ENCODE measurements around the gene GFRA3. TPM values are rescaled to one million over a fixed set of nuclear protein-coding genes. Genes with fewer than 3 reads are reported as not detected.

Gene GFRA3
- total RNA-seq, 1 donor from 2014 or later: 0.16 TPM

DNA sequence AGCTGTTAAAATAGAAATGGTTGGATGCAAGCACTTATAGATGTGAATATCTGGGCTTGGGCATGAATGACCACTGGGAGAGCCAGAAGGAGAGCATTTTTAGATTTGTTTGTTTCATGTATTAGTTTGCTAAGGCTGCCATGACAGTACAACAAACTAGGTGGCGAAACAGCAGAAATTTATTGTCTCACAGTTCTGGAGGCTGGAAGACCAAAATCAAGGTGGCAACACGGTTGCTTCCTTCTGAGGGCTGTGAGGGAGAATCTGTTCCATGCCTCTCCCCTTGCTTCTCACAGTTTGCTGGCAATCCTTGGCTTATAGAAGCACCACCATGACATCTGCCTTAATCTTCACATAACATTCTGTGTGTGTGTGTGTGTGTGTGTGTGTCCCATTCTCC is 41.1 kb downstream of the GFRA3 start:
- Histone ChIP-seq H3K9me3 (ENCODE audit: insufficient read depth, low read depth, low read length) (no peaks in the 10 kb centered on the region), H3K4me3 (ENCODE audit: insufficient read depth, low read depth, low read length) (no peak overlapping the region), H3K4me2 (ENCODE audit: low read length) (no peak overlapping the region), H2AFZ (ENCODE audit: low read depth, low read length) (no peak overlapping the region), H3K36me3 (ENCODE audit: insufficient read depth, low read length) (no peaks in the 10 kb centered on the region), H4K20me1 (ENCODE audit: insufficient read depth, low read length) (no peaks in the 10 kb centered on the region), H3K79me2 (ENCODE audit: insufficient read depth, low read length) (no peaks in the 10 kb centered on the region), H3K27ac (ENCODE audit: low read depth, low read length) (no peak overlapping the region), H3K4me1 (ENCODE audit: insufficient read depth, low read length) (peaks cover 11% of the 10 kb centered on the region), H3K27me3 (ENCODE audit: insufficient read depth, low read length) (no peaks in the 10 kb centered on the region), H3K9ac (ENCODE audit: low read length) (no peak overlapping the region)
- no peak for TF ChIP-seq EZH2 (IDR thresholded peaks at IDR 0.05; ENCODE audit: insufficient read depth, low read length)
- TF ChIP-seq, protein P1, sequence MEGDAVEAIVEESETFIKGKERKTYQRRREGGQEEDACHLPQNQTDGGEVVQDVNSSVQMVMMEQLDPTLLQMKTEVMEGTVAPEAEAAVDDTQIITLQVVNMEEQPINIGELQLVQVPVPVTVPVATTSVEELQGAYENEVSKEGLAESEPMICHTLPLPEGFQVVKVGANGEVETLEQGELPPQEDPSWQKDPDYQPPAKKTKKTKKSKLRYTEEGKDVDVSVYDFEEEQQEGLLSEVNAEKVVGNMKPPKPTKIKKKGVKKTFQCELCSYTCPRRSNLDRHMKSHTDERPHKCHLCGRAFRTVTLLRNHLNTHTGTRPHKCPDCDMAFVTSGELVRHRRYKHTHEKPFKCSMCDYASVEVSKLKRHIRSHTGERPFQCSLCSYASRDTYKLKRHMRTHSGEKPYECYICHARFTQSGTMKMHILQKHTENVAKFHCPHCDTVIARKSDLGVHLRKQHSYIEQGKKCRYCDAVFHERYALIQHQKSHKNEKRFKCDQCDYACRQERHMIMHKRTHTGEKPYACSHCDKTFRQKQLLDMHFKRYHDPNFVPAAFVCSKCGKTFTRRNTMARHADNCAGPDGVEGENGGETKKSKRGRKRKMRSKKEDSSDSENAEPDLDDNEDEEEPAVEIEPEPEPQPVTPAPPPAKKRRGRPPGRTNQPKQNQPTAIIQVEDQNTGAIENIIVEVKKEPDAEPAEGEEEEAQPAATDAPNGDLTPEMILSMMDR (IDR thresholded peaks at IDR 0.05; ENCODE audit: insufficient read depth, low read depth, low read length): no peak
- no peaks in the 10 kb centered on the region for H3K36me3 Mint-ChIP-seq (ENCODE audit: low read depth, unreplicated experiment)
- peaks cover 13% of the 10 kb centered on the region for H3K4me1 Mint-ChIP-seq (ENCODE audit: low read depth, unreplicated experiment)
- H3K27ac Mint-ChIP-seq (ENCODE audit: unreplicated experiment): no peak overlapping the region
- FAIRE-seq (no peak), DNase-seq (ENCODE audit: low read depth) (no peak)
- H3K4me3 Mint-ChIP-seq (ENCODE audit: unreplicated experiment): no peak overlapping the region
- peaks cover 2% of the 10 kb centered on the region for H3K27me3 Mint-ChIP-seq (ENCODE audit: low read depth, unreplicated experiment)
- peaks cover 2% of the 10 kb centered on the region for H3K9me3 Mint-ChIP-seq (ENCODE audit: unreplicated experiment)

DNA sequence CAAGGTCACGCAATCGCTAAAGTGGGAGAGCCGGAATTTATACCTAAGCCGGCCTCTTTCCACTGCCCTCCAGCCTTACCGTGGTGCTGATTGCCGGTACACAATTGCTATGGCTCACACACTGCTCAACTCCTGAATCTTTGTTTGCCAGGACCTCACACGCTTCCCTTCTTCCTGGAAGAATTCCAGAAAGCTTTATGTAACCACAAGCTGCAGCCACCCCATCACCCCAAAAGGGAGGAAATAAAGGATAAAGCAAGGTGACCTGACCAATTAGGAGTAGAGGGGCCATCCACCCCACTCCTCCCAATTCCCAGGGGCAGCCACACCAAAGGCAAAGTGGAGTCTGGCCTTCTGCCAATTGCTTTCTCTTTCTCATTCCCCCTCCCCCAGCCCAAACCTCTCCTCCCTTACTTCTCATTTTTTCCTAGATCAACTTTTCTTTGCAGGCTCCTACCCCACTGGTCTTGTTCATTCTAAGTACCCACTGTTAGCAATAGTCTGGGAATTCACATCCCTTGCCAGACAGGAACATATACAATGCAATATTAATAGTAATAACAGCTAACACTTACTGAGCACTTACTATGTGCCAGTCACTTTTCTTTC is 43.3 kb downstream of the GFRA3 start:
- DNase-seq (ENCODE audit: low read depth) (peak; percentile 68), FAIRE-seq (no peak)
- Mint-ChIP-seq H3K36me3 (ENCODE audit: low read depth, unreplicated experiment) (peaks cover under 1% of the 10 kb centered on the region), H3K9me3 (ENCODE audit: unreplicated experiment) (peaks cover 4% of the 10 kb centered on the region), H3K27me3 (ENCODE audit: low read depth, unreplicated experiment) (peaks cover 2% of the 10 kb centered on the region), H3K4me3 (ENCODE audit: unreplicated experiment) (no peak overlapping the region), H3K27ac (ENCODE audit: unreplicated experiment) (peak overlapping the region; percentile 23), H3K4me1 (ENCODE audit: low read depth, unreplicated experiment) (peaks cover 13% of the 10 kb centered on the region)
- H3K4me3 ChIP-seq (ENCODE audit: insufficient read depth, low read depth, low read length): no peak overlapping the region
- TF ChIP-seq, protein P1 (IDR thresholded peaks at IDR 0.05; ENCODE audit: insufficient read depth, low read depth, low read length): no peak
- no peak for TF ChIP-seq EZH2 (IDR thresholded peaks at IDR 0.05; ENCODE audit: insufficient read depth, low read length)
- no peaks in the 10 kb centered on the region for H3K9me3 ChIP-seq (ENCODE audit: insufficient read depth, low read depth, low read length)
- H4K20me1 ChIP-seq (ENCODE audit: insufficient read depth, low read length): no peaks in the 10 kb centered on the region
- no peaks in the 10 kb centered on the region for H3K79me2 ChIP-seq (ENCODE audit: insufficient read depth, low read length)
- H3K36me3 ChIP-seq (ENCODE audit: insufficient read depth, low read length): no peaks in the 10 kb centered on the region
- H3K27ac ChIP-seq (ENCODE audit: low read depth, low read length): peak overlapping the region; percentile 5
- H3K27me3 ChIP-seq (ENCODE audit: insufficient read depth, low read length): no peaks in the 10 kb centered on the region
- peaks cover 11% of the 10 kb centered on the region for H3K4me1 ChIP-seq (ENCODE audit: insufficient read depth, low read length)
- peak overlapping the region; percentile 47 for H3K4me2 ChIP-seq (ENCODE audit: low read length)
- no peak overlapping the region for H3K9ac ChIP-seq (ENCODE audit: low read length)
- no peak overlapping the region for H2AFZ ChIP-seq (ENCODE audit: low read depth, low read length)

DNA sequence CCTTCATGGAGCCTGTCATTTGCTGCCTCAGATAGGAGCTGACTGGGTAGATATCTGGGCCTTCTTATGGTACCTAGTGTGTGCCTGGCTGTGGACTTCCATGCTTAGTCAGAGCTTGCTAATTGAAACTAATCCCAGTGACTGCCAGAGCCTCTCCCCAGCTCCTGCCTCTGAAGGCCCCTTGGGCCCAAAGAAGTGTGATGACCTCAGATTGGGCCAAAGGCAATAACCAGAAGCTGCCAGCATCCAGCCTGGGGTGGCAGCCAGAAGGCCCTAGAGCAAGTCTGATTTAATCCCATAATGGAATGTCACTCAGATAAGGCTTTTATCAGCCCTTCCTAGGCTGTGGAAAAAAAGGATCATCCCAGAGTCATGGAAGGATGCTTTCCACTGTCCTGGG is 44.2 kb downstream of the GFRA3 start:
- H2AFZ ChIP-seq (ENCODE audit: low read depth, low read length): no peak overlapping the region
- peaks cover 2% of the 10 kb centered on the region for H3K27me3 Mint-ChIP-seq (ENCODE audit: low read depth, unreplicated experiment)
- no peak overlapping the region for H3K9ac ChIP-seq (ENCODE audit: low read length)
- peaks cover 11% of the 10 kb centered on the region for H3K4me1 ChIP-seq (ENCODE audit: insufficient read depth, low read length)
- TF ChIP-seq, protein P1 (IDR thresholded peaks at IDR 0.05; ENCODE audit: insufficient read depth, low read depth, low read length): no peak
- no peak for TF ChIP-seq EZH2 (IDR thresholded peaks at IDR 0.05; ENCODE audit: insufficient read depth, low read length)
- no peaks in the 10 kb centered on the region for H3K79me2 ChIP-seq (ENCODE audit: insufficient read depth, low read length)
- peak; percentile 26 for DNase-seq (ENCODE audit: low read depth)
- H3K27ac Mint-ChIP-seq (ENCODE audit: unreplicated experiment): peak overlapping the region; percentile 59
- no peak overlapping the region for H3K4me3 Mint-ChIP-seq (ENCODE audit: unreplicated experiment)
- H3K4me2 ChIP-seq (ENCODE audit: low read length): peak overlapping the region; percentile 47
- no peaks in the 10 kb centered on the region for H3K27me3 ChIP-seq (ENCODE audit: insufficient read depth, low read length)
- H3K36me3 ChIP-seq (ENCODE audit: insufficient read depth, low read length): no peaks in the 10 kb centered on the region
- peaks cover 13% of the 10 kb centered on the region for H3K4me1 Mint-ChIP-seq (ENCODE audit: low read depth, unreplicated experiment)
- peaks cover 9% of the 10 kb centered on the region for H3K9me3 Mint-ChIP-seq (ENCODE audit: unreplicated experiment)
- no peak overlapping the region for H3K4me3 ChIP-seq (ENCODE audit: insufficient read depth, low read depth, low read length)
- H3K9me3 ChIP-seq (ENCODE audit: insufficient read depth, low read depth, low read length): no peaks in the 10 kb centered on the region
- H3K36me3 Mint-ChIP-seq (ENCODE audit: low read depth, unreplicated experiment): peaks cover 2% of the 10 kb centered on the region
- H4K20me1 ChIP-seq (ENCODE audit: insufficient read depth, low read length): no peaks in the 10 kb centered on the region
- no peak for FAIRE-seq
- H3K27ac ChIP-seq (ENCODE audit: low read depth, low read length): no peak overlapping the region

Measured in astrocyte (in vitro differentiated cells and primary cell).